Activated CD8-positive, alpha-beta T cell treated with anti-CD3 and anti-CD28 coated beads for 36 hours (primary cell): ENCODE results near the gene MAP3K1. TPM values are rescaled to one million over a fixed set of nuclear protein-coding genes. Genes with fewer than 3 reads are reported as not detected.
A peak's percentile ranks its signal among the peaks of the same experiment; 100 is the strongest.

Experiments used
- ATAC-seq: fragments of 200-7000 bp; cut with Tn5 transposase; one replicate; pipeline ENCODE4 v1.10.0; 2021; ENCODE audit warnings: mild to moderate bottlenecking, moderate library complexity
- CTCF ChIA-PET: fragments of 350-600 bp; sonication (Branson Sonifier 250); formaldehyde crosslinking; loops from one replicate; lab custom pipeline; 2021; ENCODE audit warnings: antibody characterized with exemption; lab: Charles Lee
- POLR2A ChIA-PET: fragments of 350-600 bp; sonication (Branson Sonifier 250); formaldehyde crosslinking; loops from one replicate; lab custom pipeline; 2021; ENCODE audit warnings: antibody characterized with exemption; lab: Charles Lee
- DNase-seq: peaks from one replicate; pipeline ENCODE4 v3.0.0-alpha.2; 2020
- H3K27ac Mint-ChIP-seq: one replicate; pipeline ENCODE4 v1.8.0; 2021; ENCODE audit warnings: mild to moderate bottlenecking, mixed read lengths
- H3K27me3 Mint-ChIP-seq: one replicate; pipeline ENCODE4 v1.8.0; 2021; ENCODE audit warnings: mixed read lengths
- H3K36me3 Mint-ChIP-seq: one replicate; pipeline ENCODE4 v1.8.0; 2021; ENCODE audit warnings: low read depth, mixed read lengths
- H3K4me1 Mint-ChIP-seq: one replicate; pipeline ENCODE4 v1.8.0; 2021; ENCODE audit warnings: low read depth, mixed read lengths
- H3K4me3 Mint-ChIP-seq: one replicate; pipeline ENCODE4 v1.8.0; 2021; ENCODE audit warnings: mild to moderate bottlenecking, moderate library complexity, mixed read lengths
- H3K9me3 Mint-ChIP-seq: one replicate; pipeline ENCODE4 v1.8.0; 2021; ENCODE audit warnings: mixed read lengths
- intact Hi-C: fragments of 100-400 bp; cut with micrococcal nuclease; formaldehyde crosslinking; loops from one replicate; pipeline ENCODE4 v1.10.0; 2022
- total RNA-seq, 2 experiments: library from RNA; stranded (reverse); gene quantifications; one replicate each; pipeline ENCODE4 v1.2.3, GENCODE V29; 2021
- TF ChIP-seq, protein P1 (sequence below): fragments of 200-600 bp; IDR thresholded peaks from one replicate; pipeline ENCODE4 v1.8.0; 2022; ENCODE audit warnings: antibody characterized with exemption, mild to moderate bottlenecking

MAP3K1 gene
- total RNA-seq, 2 experiments from 2014 or later: 16.9 to 17.0 TPM

DNA sequence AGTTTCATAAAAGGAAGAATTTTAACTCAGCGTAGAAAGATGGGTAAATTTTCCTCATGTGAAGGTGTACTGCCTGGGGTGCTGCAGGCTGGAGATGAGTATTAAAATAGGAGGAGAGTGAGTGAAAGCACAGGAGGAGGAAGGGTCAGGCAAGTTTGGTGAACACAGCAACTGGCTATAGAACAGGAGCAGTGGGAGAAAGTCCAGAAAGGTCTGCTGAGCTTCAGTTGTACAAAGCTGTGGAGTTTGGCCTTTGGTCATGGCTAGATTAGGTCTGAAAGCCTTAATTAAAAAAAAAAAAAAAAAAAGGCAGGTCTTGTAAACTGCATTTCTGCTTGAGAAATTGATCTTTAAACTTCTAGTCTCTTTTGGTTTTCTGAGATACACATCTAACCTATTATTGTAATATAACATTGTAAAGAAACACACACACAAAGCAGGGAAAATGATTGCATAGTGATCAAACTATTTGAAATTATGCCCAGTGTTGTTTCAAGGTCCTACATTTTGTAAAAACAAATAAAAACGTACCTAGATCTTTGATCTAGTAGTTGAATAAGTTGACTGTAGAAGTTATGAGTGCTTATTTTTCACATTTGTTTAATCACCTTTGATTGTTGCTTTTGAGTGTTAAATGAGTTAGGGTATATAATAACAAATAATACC, 43.6 kb downstream of the MAP3K1 start:
- Mint-ChIP-seq H3K27ac (no peak overlapping the region), H3K4me1 (peaks cover 22% of the 10 kb centered on the region), H3K36me3 (peaks cover 19% of the 10 kb centered on the region), H3K27me3 (no peaks in the 10 kb centered on the region), H3K9me3 (no peaks in the 10 kb centered on the region), H3K4me3 (no peak overlapping the region)
- DNase-seq (no peak), ATAC-seq (no peak)
- CTCF ChIA-PET: interaction anchor here (1.0 kb wide), 1 partner anchor 589 kb away, joined by 3 read pairs; no protein-coding TSS in a partner anchor
- TF ChIP-seq, protein P1, sequence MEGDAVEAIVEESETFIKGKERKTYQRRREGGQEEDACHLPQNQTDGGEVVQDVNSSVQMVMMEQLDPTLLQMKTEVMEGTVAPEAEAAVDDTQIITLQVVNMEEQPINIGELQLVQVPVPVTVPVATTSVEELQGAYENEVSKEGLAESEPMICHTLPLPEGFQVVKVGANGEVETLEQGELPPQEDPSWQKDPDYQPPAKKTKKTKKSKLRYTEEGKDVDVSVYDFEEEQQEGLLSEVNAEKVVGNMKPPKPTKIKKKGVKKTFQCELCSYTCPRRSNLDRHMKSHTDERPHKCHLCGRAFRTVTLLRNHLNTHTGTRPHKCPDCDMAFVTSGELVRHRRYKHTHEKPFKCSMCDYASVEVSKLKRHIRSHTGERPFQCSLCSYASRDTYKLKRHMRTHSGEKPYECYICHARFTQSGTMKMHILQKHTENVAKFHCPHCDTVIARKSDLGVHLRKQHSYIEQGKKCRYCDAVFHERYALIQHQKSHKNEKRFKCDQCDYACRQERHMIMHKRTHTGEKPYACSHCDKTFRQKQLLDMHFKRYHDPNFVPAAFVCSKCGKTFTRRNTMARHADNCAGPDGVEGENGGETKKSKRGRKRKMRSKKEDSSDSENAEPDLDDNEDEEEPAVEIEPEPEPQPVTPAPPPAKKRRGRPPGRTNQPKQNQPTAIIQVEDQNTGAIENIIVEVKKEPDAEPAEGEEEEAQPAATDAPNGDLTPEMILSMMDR: no peak
- POLR2A ChIA-PET: no interaction called here
- intact Hi-C loops: no loop called here

DNA sequence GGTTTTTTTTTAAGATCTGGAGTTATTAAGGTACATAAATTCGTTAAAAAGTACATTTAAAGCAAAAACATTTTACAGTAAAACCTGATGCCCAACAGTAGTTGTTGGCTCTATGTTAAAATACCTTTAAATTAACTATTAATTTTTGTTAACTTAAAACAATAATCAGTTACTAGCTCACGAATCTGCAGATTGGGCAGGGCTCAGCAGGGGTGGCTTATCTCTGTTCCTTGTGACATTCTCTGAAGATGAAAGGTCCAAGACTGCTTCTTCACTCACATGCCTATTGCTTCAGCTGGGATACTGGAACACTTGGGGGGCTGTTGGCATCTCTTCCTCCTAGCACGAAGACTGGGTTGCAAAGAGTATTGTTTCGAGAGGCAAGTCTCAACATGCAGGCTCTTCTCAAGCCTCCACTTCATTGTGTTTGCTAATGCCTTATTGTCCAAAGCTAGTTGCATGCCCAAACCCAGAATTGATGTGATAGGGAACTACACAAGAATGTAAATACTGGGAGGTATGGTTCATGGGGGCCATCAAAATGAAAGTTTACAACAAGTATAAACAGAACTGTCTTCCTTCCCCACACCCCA, 46.6 kb downstream of the MAP3K1 start:
- ChIA-PET POLR2A (no interaction called here), CTCF (interaction anchor here (0.7 to 1.4 kb wide), 3 partner anchors 21 to 591 kb away, joined by 3 to 4 read pairs (median 4); no protein-coding TSS in a partner anchor)
- TF ChIP-seq, protein P1: no peak
- Mint-ChIP-seq H3K36me3 (peaks cover 27% of the 10 kb centered on the region), H3K4me1 (peaks cover 8% of the 10 kb centered on the region), H3K27ac (no peak overlapping the region), H3K27me3 (no peaks in the 10 kb centered on the region), H3K9me3 (no peaks in the 10 kb centered on the region), H3K4me3 (no peak overlapping the region)
- intact Hi-C loops: no loop called here
- DNase-seq (no peak), ATAC-seq (no peak)

DNA sequence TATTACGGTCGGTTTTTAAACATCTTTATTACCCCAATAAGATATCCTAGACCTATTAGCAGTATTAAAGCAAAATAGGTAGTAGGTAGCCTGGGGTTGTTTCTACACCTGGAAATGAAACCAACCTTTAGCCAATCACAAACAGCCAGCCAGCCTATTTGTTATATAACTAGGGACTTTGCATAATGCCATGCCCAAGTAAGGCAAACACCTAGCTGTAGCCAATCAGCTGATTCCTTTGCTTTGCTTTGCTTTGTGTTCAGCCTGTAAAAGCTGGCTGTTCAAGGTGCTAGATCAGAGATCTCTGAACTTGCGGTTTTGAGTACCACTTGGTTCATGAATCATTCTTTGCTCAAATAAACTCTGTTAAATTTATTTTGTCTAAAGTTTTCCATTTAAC, 47.6 kb downstream of the MAP3K1 start:
- Mint-ChIP-seq H3K27me3 (no peaks in the 10 kb centered on the region), H3K27ac (no peak overlapping the region), H3K36me3 (peaks cover 27% of the 10 kb centered on the region), H3K4me3 (no peak overlapping the region), H3K9me3 (no peaks in the 10 kb centered on the region), H3K4me1 (peaks cover 8% of the 10 kb centered on the region)
- intact Hi-C loops: no loop called here
- TF ChIP-seq, protein P1: no peak
- CTCF ChIA-PET: no interaction called here
- POLR2A ChIA-PET: no interaction called here
- ATAC-seq (peak; percentile 20), DNase-seq (no peak)

DNA sequence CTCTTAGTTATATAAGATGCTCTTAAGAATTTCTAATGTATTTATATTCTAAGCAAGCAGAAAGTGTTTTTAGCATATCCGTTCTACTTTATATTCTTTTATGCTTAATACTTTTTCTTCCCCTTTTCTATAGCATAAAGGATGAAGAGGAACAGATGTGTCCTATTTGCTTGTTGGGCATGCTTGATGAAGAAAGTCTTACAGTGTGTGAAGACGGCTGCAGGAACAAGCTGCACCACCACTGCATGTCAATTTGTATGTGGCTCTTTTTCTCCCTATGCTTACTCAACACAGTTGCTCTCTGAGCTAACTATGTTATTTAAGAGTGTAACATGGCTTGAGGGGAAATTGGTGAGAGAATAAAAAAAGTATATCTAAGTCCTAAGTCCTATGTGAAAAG, 56.4 kb downstream of the MAP3K1 start:
- H3K27ac Mint-ChIP-seq: no peak overlapping the region
- CTCF ChIA-PET: no interaction called here
- intact Hi-C loops: no loop called here
- DNase-seq (no peak), ATAC-seq (no peak)
- H3K4me3 Mint-ChIP-seq: no peak overlapping the region
- TF ChIP-seq, protein P1: no peak
- no peaks in the 10 kb centered on the region for H3K9me3 Mint-ChIP-seq
- POLR2A ChIA-PET: no interaction called here
- peaks cover 5% of the 10 kb centered on the region for H3K4me1 Mint-ChIP-seq
- peaks cover 29% of the 10 kb centered on the region for H3K36me3 Mint-ChIP-seq
- no peaks in the 10 kb centered on the region for H3K27me3 Mint-ChIP-seq

DNA sequence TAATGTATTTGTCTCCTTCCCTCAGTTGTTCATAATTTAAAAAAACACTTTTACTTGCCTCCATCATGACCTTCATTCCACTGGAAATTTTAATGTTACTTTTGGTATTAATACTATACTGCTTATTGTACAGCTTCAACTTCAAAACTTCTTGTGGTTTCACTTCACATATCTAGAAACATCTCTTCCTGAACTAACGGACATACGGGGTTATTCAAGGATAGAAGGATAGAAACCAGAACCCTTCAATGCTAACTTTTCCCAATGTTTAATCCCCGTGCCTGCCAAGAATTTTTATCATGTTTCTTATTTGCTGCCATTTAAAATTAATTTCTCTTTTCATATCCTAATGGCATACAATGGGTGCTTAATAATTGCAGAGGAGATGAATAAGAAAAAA, 57.7 kb downstream of the MAP3K1 start:
- Mint-ChIP-seq H3K27me3 (no peaks in the 10 kb centered on the region), H3K36me3 (peaks cover 30% of the 10 kb centered on the region), H3K4me3 (no peak overlapping the region), H3K9me3 (no peaks in the 10 kb centered on the region), H3K27ac (no peak overlapping the region), H3K4me1 (peaks cover 5% of the 10 kb centered on the region)
- TF ChIP-seq, protein P1: no peak
- no peak for ATAC-seq
- CTCF ChIA-PET: no interaction called here
- no peak for DNase-seq
- POLR2A ChIA-PET: interaction anchor here (0.6 kb wide), 1 partner anchor 130 kb away, joined by 3 read pairs; no protein-coding TSS in a partner anchor
- intact Hi-C loops: no loop called here
